T-helper 9 cell (primary cell): ENCODE data around the gene TTLL3.

Source experiments
- DNase-seq: peaks from one replicate; pipeline ENCODE4 v3.0.0-alpha.2; 2020

The TTLL3 gene

DNA sequence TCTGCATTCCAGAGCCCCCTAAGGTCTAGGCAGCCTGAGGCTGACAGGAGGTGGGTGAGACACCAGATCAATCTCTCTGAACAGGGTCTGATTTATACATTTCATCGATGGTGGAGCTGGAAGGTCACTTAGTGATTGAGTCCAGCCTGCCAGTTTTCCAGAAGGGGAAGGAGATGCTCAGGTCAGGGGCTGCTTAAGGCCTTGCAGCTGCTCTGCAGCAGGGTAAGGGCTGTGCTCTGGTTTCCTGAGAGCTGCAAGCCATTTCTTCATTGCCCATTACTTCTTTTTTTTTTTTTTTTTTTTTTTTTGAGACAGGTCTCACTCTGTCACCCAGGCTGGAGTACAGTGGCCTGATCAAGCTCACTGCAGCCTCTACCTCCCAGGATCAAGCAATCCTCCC lies 28.5 kb upstream of the TTLL3 start:
- DNase-seq = no peak

DNA sequence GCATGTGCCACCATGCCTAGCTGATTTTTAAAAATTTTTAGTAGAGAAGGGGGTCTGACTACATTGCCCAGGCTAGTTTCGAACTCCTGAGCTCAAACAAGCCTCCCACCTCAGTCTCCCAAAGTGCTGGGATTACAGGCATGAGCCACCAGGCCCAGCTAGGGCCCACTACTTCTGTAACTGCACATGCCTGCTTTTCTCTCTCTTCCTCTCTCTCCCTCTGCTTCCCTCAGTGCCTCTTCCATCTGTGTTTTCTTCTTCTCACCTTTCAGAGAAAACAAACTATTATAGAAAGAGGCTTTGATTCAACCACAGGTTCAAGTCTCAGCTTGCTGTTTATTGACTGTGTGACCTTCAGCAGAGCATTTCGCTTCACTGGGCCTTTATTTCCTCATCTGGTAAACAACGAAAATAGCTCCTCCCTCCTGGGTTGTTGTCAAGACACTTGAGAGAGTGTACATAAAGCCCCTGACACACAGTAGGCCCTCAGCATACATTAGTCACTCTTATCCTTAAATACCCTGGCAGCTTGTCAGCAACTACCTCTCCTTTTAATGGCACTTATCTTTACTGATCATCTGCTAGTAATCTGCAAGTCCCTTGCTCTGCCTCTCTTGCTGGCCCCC lies 28.0 kb upstream of the TTLL3 start:
- DNase-seq = no peak

DNA sequence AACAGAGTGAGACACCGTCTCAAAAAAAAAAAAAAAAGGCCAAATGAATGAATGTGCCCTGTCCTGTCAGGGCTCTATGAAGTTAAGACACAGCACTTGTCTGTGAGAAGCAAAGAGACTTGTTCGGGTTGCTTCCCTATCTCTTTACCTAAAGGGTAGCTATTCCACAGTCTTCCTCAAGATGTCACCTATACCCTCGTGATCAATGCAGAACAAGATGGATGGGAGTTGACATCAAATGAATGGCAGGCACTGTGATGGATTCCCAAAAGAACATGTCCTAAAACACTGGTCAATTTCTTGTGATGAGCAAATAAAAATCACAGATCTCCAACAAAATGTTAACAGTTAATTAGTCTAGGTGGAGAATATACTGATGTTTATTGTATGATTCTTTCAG lies 27.3 kb upstream of the TTLL3 start:
- no peak for DNase-seq

DNA sequence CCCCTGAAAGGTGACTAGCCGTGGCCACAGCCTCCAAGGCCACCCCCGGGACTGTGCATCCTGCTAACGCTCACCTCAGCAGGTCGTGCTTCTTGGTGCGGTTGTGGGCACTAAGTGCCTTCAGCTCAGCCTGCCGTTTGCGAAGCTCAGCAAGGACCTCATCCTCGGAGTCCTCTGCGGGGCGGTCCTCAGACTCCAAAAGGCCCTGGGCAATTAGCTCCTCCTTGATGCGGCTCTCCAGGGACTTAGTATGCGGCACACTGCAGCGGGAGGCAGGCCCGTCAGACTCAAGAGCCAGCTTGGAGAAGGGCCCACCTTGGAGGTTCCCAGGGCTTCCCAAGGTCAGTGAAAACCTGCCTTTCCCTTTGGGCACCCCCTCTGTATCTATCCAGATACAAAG lies 26.1 kb upstream of the TTLL3 start:
- DNase-seq = no peak

DNA sequence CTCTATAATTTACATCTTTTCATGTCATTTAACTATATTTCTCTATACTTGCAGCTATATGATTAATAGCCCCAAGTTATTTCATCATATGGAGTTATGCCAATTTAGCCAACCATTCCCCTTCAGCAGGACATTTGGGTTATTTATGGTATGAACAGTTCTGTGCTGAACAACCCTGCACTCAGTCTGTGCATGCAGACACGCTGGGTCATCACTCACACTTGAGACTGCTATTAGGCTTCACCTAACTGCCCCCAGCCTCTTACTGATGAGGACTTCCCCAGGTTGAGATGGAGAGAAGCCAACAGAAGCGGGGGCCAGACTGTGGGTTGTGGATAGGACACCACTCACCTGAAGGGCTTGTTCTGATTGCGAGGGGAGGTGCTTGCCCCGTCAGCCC lies 25.1 kb upstream of the TTLL3 start:
- no peak for DNase-seq

DNA sequence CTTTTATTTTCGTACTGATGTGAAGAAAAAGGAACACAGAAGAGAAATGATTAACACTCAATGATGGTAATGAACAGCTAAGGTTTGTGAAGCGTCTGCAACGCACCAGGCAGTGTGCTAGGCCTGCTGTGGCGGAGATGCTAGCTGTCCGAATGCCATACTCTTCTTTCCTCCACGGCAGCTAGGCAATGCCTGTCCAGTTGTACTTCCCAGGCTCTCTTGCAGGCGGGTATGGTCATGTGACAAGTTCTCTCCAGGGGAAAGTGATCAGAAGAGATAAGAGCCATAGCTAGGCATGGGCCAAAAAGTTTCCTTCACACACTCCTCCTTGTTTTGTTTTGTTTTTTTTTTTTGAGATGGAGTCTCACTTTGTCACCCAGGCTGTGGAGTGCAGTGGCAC lies 24.5 kb upstream of the TTLL3 start:
- DNase-seq = no peak

GRCh38 chr3:9786209-9786739 lies 23.8 kb upstream of the TTLL3 start:
- DNase-seq = no peak

DNA sequence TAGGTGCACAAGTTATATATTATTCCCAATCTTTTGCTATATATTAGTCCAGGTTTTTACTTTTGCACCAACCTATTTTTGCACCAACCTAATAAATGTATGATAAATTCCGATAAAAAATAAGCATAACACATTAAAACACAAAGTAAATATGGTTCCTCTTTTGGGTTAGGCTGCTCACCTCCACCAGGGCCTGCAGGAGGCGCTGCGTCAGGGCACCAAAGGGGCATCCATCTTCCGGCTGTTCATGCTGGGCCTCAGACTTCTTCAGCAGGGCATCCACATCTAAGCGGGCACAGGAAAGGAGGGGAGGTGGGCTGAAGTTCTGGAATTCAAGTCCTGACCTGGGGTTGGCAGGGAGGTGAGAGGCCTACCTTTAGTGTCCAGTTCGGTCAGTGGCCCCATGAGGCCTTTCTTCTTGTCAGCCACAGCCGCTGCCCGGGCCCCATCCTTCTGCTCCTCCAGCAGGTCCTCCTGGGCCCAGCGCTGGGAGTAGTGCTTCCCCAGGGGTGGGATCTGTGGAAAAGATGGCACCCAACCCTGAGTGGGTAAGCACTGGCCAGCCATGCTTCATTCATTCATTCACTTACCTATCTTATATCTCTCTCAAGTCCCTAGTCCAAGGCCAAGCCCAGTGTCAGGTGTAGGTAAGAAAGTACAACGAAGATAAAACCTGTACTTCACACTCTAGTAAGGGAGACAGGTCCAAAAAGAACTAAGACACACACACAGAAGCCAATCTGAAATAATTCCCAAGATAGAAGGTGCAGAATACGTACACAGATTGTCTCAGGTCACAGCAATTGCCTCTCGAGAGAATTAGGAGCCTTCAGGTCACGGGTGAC lies 23.0 kb upstream of the TTLL3 start:
- no peak for DNase-seq

DNA sequence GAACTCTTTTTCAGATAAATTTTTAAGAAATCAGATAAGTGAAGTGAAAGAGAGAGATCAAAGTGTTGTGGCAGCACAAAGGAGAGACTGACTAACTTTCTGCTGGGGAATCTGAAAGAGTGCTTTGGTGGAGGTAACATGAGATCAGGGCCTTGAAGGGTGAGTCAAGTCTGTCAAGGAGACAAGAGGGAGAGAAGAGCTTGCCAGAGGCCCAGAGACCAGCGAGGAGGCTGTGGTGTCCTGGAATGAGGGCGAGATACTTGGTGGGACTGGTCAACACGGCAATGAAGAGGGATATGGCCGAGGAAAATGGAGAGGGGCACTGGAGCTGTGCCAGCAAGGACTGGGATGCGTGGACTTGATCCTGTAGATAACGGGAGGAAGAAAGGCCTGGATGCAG lies 22.3 kb upstream of the TTLL3 start:
- no peak for DNase-seq

DNA sequence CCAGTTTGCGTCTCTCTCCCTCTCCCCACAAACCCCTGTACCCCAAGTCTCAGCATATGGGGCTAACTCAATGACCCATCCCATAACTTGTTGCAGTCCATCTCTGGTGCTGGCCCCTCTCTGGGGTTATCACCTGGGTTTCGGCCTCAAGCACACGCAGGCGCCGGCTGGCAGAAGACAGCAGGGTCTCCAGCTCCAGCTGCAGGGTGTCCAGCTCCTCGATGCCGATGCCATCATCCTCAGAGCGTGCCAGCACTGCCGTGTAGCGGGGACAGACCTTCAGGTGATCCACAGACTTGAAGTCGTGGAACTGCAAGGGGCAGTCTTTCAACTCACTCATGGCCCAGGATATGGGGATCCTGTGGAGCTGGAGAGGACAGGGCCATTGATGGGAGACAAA lies 18.9 kb upstream of the TTLL3 start:
- no peak for DNase-seq

DNA sequence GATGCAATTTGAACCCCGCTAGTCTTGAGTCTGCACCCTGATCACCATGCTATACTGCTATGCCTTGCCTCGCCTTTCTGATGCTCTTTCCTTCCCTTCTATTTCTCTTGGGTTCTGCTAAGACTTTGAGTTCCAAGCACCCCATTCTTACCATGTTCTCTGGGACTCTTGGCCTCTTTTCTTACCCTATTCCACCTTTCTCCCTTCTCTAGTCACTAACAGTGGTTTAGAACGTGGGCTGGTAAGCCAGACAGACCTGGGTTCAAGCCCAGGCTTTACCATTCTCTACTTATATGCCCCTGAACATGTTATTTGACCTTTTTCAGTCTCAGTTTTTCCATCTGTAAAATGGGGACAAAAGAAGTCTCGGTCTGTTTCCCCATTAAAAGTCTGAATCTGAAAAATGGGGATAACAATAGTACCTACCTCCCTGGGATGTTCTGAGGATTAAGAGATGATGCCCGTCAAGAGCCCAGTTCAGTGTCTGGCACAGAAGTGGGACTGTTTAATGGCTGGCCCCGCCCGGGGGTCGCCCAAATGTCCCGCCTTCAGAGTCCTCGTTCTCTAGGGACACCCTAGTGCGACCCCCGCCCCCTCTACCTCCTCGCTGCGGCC lies 18.2 kb upstream of the TTLL3 start:
- DNase-seq = no peak

GRCh38 chr3:9792405-9793160 lies 17.5 kb upstream of the TTLL3 start, which contains the start of the genes ARPC4 and TADA3:
ARPC4 (plus strand) TSS chr3:9793082; CDS start chr3:9793122, 40 bp downstream.
TADA3 (minus strand) TSS chr3:9792473; CDS start chr3:9791466, 1,007 bp downstream.
- DNase-seq = peak; percentile 83

DNA sequence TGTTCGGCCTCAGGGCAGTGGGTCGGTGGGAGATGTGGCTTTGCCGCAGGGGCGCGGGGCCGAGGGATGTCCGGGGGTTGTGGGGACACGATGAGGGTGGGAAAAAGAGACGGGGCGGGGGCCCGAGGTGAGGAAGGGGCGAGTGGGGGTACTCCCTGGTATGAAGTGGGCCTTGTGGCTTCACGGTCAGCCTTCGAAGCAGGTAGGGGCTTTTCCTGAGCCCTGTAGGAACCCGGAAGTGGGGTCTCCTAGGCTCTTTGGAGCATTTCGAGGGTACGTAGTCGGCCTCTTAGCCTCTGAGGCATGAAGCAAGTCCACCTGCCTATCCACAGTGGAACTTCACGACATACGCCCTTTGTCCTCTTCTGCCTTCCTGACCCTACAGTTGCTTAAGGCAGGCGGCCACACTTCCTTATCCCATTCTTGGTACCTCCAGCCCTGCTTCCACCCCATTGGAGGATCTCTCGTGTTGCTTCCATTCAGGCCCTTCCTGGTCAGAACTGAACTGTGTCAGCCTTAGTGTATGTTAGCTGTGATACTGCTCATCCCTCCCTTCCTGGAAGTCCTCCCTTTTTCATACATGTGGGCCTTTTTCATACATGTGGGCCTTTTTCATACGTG lies 16.8 kb upstream of the TTLL3 start:
- DNase-seq = no peak

DNA sequence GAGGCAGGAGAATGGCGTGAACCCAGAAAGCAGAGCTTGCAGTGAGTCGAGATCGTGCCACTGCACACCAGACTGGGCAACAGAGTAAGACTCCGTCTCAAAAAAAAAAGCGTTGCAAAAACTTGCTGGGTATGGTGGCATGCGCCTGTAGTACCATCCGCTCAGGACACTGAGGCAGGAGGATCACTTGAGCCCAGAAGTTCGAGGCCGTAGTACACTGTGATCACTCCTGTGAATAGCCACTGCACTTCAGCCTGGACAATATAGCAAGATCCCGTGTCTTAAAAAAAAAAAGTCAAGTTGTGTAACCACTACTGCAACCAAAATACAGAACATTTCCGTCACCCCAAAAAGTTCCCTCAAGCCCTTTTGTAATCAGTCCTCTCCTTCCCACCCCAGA lies 15.7 kb upstream of the TTLL3 start:
- DNase-seq = no peak

GRCh38 chr3:9795207-9795606 lies 14.9 kb upstream of the TTLL3 start:
- no peak for DNase-seq

DNA sequence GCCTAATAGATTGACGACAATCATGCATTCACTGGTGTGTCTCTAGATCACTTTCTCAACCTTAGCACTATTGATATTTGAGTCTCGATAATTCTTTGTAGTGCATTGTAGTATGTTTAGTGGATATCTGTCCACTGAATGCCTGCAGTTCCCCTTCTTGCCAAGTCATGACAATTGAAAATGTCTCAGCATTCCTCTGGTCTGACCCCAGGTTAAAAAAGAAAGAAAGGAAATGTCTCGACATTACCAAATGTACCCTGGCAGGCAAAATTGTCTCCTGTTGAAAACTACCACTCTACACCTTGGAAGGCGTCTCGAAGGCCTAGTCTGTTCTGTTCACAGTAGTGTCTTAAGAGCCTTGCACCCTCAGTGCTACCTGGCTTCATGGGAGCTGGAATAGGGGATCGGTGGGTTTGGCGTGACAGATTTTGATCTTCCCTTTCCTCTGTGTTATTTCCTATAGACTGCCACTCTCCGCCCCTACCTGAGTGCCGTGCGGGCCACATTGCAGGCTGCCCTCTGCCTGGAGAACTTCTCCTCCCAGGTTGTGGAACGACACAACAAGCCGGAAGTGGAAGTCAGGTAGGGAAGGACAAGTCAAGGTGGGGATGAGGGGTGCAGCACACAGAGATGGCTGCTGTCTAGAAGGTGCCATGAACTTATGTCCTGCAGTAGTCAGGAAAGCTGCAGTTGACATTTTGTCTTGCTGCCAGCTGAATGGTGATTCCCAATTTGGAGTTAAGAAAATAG lies 12.7 kb upstream of the TTLL3 start:
- no peak for DNase-seq

DNA sequence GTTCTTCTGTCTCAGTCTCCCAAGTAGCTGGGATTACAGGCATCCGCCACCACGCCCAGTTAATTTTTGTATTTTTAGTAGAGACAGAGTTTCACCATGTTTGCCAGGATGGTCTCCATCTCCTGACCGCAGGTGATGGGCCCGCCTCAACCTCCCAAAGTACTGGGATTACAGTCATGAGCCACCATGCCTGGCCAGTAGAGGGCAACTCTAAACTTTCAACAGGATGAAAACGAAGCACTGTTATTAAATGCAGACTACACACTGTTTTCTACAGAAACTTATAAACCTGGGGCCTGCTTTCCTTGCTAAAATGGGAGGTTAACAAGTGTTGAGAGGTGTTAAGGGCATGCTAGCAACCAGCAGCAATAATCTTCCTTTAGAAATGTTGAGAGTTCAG lies 9.5 kb upstream of the TTLL3 start:
- no peak for DNase-seq

DNA sequence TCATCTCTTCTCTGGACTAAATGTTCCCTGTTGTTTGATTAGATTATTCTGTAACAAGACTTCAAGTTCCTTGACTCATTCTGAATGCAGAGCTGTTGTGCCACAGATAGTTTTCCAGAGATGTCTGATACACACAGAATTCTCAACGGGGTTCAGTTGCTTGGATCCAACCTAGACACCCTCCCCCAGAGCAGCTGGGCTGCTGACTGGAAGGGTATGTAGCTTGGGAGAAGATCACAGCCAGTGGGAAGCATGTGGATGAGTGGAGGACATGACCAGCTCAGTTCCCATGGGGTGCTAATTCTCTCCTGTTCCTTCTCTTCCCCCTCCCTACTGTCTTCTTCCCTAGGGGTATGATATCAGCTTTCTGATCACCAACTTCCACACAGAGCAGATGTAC lies 6.6 kb upstream of the TTLL3 start:
- no peak for DNase-seq

DNA sequence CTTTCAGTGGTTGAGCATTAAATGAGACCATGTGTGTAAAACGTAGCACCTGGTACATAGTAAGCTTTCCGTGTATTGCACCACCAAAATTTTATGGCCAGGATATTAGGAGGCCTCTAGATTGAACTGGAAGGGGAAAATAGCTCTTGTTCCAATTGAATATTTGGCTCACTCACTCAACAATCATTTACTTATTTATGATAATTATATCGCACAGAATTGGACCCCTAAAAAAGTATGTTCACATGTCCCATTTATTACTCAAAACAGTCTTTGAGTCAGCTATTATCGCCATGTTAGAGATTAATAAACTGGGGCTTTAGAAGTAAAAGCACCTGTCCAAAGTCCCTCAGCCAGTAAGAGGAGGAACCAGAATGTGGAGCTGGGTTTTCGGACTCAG lies 5.1 kb upstream of the TTLL3 start:
- DNase-seq = no peak

- no peak for DNase-seq
Measured at GRCh38 chr3:9806137-9806536, 3.9 kb upstream of the TTLL3 start.

DNA sequence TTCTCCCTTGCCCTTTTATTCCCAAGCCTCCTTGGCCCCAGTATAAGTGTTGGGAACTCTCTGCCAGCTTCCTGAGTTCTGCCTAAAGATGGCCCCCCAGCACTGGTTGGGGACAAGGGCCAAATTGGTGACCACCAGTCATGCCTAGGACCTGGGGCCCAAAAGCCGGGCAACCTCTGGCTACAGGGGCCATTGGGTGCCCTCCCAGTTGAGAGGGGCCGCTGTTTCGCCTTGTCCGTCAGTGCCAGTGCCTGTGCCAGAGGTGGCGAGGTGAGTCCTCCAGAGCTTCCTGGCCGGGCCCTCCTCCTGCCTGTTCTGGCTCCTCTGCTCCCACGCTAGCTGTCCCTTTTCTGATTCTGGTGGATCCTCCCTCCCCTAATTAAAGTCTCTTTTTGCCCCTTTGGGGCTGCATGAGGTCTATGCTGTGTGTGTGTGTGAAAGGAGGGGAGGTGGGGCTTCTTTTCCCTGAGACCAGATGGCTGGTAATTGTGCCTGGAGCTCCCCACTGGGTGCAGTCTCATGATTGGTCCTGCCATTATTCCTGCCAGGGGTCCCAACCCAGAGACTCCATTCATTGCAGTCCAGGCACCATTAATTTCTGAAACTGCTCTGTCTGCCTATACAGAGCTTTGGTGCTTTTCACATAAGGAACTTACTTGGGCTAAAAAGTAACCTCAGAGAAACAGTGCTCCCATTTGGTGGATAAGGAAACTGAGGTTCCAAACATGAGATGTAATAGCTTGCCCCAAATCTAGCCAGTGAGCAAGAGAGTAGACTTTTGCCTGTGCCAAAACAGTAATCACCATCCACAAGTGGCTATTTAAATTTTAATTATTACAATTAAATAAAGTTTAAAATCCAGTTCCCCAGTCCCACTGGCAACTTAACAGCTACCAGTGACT lies 3.1 kb upstream of the TTLL3 start:
- no peak for DNase-seq
